GM10847 (cell line): ENCODE results near the gene DTL.

Experiments used
- POLR2A ChIP-seq: IDR thresholded peaks from 2 replicates; pipeline ENCODE4 v1.6.1; 2011; ENCODE audit not compliant: insufficient read length; ENCODE audit errors: extremely low read depth

DTL gene

GRCh38 chr1:212133319-212133718 lies 97.8 kb downstream of the DTL start:
- TF ChIP-seq POLR2A = no peak

GRCh38 chr1:212135166-212135565 lies 99.6 kb downstream of the DTL start:
- TF ChIP-seq POLR2A = no peak

- TF ChIP-seq POLR2A = no peak
Observed at GRCh38 chr1:212137854-212138253, 102.3 kb downstream of the DTL start.

GRCh38 chr1:212138457-212138856 lies 102.9 kb downstream of the DTL start:
- TF ChIP-seq POLR2A = no peak

- no peak for TF ChIP-seq POLR2A
Observed at GRCh38 chr1:212139526-212140135, 104.1 kb downstream of the DTL start.

GRCh38 chr1:212141404-212141803 lies 105.9 kb downstream of the DTL start:
- TF ChIP-seq POLR2A = no peak

- no peak for TF ChIP-seq POLR2A
Observed at GRCh38 chr1:212142883-212143530, 107.5 kb downstream of the DTL start.

GRCh38 chr1:212147581-212148033 lies 112.1 kb downstream of the DTL start:
- no peak for TF ChIP-seq POLR2A

GRCh38 chr1:212149566-212149965 lies 114.0 kb downstream of the DTL start:
- TF ChIP-seq POLR2A = no peak

GRCh38 chr1:212152308-212152693 lies 116.8 kb downstream of the DTL start:
- TF ChIP-seq POLR2A = no peak

GRCh38 chr1:212152869-212153268 lies 117.3 kb downstream of the DTL start:
- no peak for TF ChIP-seq POLR2A

- no peak for TF ChIP-seq POLR2A
Observed at GRCh38 chr1:212153635-212154034, 118.1 kb downstream of the DTL start.
